HuH-7 (cell line): ENCODE measurements around the gene P2RX7.
"Not testable (repeated sequence)": the region's sequence is repeated elsewhere in the genome, so short reads cannot be mapped to it uniquely, and the experiment has no call there.

Source experiments
- DNase-seq: peaks from one replicate; pipeline ENCODE4 v3.0.0; 2011; ENCODE audit warnings: low spot score

The P2RX7 gene

DNA sequence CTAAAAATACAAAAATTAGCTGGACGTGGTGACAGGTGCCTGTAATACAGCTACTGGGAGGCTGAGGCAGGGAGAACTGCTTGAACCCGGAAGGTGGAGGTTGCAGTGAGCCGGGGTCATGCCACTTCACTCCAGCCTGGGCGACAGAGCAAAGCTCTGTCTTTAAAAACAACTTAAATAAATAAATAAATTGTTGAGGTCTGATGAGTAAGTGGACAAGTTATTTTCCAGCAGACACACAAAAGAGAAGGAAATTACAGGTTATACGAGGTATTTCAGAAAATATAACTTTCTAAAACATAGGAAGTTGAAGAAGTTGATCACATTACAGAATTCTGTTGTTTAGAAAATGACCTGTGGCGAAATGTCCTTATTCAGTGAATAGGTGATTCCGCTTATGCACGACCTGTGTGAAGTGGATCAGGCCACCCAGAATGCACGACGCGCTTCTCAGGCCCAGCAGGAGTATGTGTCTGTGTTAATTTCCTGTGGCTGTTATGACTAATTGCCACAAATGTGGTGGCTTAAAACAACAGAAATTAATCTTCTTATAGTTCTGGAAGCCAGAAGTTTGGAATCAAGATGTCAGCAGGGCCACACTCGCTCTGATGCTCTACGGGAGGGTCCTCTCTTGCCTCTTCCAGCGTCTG is 38.1 kb downstream of the P2RX7 start:
- no peak for DNase-seq

- no peak for DNase-seq
These were observed 39.5 kb downstream of the P2RX7 start for GRCh38 chr12:121172145-121172544.

GRCh38 chr12:121175383-121176119 is 42.9 kb downstream of the P2RX7 start:
- DNase-seq, result no peak

DNA sequence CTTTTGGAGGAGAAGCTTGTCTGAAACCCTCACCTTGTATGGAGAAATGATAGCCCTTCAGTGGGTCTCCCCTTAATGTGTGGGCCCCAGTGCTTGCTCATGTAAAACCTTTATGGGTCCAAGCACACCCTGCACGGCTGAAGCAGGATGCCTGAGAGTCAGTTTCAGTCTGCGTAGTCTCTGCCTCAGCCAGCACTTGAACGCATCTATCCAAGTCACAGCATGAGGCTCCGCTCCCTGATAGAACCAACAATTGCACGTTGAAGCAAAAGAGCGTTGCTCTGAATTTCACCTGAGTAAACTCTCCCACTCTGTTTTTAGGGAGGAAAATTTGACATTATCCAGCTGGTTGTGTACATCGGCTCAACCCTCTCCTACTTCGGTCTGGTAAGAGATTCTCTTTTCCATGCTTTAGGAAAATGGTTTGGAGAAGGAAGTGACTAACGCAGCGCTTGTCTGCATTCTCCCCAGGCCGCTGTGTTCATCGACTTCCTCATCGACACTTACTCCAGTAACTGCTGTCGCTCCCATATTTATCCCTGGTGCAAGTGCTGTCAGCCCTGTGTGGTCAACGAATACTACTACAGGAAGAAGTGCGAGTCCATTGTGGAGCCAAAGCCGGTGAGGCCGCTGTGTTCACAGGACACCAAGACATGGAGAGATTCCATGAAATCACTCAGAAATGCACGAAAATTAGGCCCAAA is 44.3 kb downstream of the P2RX7 start:
- DNase-seq, result no peak

- DNase-seq, result no peak
These were observed 48.5 kb downstream of the P2RX7 start for GRCh38 chr12:121181181-121181580.

GRCh38 chr12:121182222-121182893 is 49.7 kb downstream of the P2RX7 start:
- no peak for DNase-seq

- no peak for DNase-seq
These were observed 51.7 kb downstream of the P2RX7 start for GRCh38 chr12:121184425-121184824.

- DNase-seq, result no peak
These were observed 52.6 kb downstream of the P2RX7 start for GRCh38 chr12:121184984-121185889.

DNA sequence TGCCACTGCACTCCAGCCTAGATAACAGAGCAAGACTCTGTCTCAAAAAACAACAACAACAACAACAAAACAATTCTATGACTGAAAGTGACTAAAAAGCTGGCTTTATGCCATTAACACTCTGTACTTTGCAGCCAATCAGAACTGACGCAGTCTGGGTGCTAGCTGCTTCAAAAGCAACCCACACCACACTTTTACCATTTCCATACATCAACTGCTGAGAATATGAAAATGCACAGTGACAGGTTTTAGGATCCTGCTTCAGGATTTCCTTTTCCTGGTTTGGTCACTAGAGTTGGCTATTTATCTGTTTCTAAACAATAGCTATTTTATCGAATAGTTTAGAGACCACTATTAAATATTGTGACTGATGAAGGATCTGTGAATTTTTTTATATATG is 54.1 kb downstream of the P2RX7 start:
- no peak for DNase-seq

- no peak for DNase-seq
These were observed 54.8 kb downstream of the P2RX7 start for GRCh38 chr12:121187501-121187900.

GRCh38 chr12:121188227-121188626 is 55.6 kb downstream of the P2RX7 start:
- no peak for DNase-seq

DNA sequence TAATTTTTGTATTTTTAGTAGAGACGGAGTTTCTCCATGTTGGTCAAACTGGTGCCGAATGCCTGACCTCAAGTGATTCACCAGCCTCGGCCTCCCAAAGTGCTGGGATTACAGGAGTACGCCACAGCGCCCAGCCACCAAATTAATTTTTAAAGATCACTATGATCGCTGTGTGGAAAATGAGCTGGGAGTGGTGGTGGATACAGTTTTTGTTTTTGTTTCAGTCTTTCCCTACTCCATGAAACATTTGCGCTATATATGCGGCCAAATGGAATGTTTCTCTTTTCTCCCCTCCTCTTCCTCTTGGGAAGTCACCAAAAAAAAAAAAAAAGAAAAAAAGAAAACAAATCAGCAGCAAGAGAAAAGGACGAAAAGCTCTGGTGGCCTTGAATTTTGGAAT is 56.5 kb downstream of the P2RX7 start:
- DNase-seq, result no peak

- DNase-seq, result no peak
These were observed 57.0 kb downstream of the P2RX7 start for GRCh38 chr12:121189619-121190155.

DNA sequence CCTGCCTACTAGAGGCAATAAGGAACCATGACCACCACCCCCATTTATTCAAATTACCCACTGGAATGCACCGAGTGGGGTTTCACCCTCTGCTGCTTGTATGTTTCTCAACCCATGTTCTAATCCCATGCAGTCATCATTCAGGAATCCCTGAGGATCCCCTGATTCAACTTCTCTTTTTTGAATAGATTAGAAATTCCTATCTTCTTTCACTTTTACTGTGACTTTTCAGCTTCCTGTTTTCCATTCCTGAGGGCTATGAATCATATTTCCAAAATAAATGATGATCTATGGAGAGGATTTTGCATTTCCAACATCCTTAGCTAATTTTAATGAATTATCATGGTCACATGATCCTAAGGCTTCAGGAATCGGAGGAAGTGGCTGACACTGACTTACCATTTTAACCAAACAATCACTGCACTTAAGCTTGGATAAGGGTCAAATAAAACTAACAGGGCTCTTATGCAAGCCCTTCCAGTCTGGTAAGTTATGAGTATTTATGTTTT is 57.9 kb downstream of the P2RX7 start:
- DNase-seq, result no peak

GRCh38 chr12:121191151-121191550 is 58.5 kb downstream of the P2RX7 start:
- no peak for DNase-seq

DNA sequence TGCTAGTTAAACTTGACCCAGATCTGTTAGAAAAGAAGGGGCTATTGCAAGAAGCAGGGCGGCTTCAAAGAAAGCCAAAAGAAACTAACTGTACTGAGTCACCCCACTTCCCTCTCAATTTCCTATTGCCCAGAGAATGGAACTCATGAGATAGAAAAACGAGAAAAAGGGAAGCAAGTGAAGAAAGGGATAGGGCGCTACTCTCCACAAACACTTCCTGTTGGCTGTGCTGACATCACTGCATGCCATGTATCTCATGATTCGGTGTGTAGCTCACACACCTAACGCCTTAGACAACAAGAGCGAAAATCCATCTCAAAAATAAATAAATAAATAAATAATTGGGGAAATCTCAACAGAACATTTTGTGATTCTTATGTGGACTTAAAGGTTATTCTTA is 64.2 kb downstream of the P2RX7 start:
- DNase-seq, result no peak

- DNase-seq, result no peak
These were observed 66.3 kb downstream of the P2RX7 start for GRCh38 chr12:121198949-121199348.

DNA sequence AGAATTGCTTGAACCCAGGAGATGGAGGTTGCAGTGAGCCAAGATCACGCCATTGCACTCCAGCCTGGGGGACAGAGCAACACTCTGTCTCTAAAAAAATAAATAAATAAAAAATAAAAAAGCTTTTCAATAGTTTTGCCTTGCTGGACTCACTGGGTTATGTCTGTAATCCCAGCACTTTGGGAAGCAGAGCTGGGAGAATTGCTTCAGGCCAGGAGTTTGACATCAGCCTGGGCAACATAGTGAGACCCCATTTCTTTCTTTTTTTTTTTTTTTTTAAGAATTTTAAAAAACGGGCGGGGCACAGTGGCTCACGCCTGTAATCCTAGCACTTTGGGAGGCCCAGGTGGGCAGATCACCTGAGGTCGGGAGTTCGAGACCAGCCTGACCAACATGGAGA is 68.5 kb downstream of the P2RX7 start:
- not testable (repeated sequence) for DNase-seq

DNA sequence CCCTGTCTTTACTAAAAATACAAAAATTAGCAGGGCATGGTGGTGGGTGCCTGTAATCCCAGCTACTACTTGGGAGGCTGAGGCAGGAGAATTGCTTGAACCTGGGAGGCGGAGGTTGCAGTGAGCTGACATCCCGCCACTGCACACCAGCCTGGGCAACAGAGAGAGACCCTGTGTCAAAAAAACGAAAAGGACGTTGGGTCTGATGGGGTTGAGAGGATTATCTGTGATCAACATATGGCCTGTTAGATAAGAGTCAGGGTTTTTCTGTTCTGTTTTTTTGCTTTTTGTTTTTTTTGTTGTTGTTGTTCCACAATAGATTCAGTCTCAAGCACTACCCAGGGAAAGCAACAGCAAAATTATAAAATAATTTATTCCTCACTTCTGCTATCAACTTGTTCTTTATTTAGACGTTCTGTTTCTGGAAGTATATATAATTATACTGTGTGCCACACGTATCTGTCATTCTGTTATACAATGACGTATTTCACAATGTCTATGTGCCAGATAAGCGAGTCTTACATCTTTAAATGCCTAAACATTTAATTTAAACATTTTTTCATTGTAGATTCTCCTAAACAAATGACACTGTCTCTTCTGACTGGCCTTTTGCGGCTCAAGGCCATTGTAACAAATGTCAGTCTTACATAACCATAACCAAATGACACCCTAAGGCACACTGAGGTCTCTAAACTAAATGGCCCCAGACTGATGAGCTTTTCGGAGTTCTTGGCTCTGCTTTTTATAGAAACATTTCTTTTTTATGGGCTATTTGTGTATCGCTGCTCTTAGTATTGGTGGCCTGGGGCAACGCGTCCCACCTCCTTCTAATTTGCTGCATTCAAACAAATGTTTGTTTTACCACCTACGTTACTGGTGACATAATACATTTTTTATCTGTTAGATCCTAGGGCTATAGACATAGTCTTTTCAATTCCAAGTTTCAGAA is 70.0 kb downstream of the P2RX7 start:
- DNase-seq, result no peak

DNA sequence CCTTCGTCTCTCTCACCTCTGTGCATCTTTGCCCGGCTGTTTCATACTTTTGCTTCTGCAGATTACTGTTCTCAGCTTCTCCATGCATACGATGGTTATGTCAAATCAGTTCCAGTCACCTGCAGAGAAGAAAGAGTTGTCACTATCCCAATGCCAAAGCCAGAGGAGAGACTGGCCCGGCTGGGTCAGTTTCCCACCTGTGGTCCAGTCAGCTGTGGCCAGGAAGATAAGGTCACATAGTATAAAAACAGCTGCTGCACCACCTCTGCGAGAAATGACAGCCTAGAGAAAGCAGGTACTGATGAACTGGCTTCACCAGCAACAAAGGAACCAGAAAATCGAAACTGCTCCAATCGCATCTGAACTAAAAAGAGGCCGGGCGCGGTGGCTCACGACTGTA is 70.8 kb downstream of the P2RX7 start:
- no peak for DNase-seq
